ENCODE results near the gene SLC8A2.
"Not testable (repeated sequence)": the region's sequence is repeated elsewhere in the genome, so short reads cannot be mapped to it uniquely, and the experiment has no call there.

Gene SLC8A2

GRCh38 chr19:47402504-47402903, 69.2 kb downstream of the SLC8A2 start:
- H3K4me3 ChIP-seq (ENCODE audit: low read depth, low read length) = no peak overlapping the region
- no peak for DNase-seq (ENCODE audit: low read depth)
- in situ Hi-C loops (cut with HindIII; ENCODE audit: low sequenced_read_pairs) = no loop called here
- TF ChIP-seq CTCF (IDR thresholded peaks at IDR 0.05; ENCODE audit: low read depth, low read length, missing control alignments) = no peak

- no peak for DNase-seq (ENCODE audit: low read depth)
- in situ Hi-C loops (cut with HindIII; ENCODE audit: low sequenced_read_pairs) = no loop called here
- no peak overlapping the region for H3K4me3 ChIP-seq (ENCODE audit: low read depth, low read length)
- no peak for TF ChIP-seq CTCF (IDR thresholded peaks at IDR 0.05; ENCODE audit: low read depth, low read length, missing control alignments)
These were observed 72.7 kb downstream of the SLC8A2 start for GRCh38 chr19:47398707-47399597.

GRCh38 chr19:47391510-47392223, 80.0 kb downstream of the SLC8A2 start:
- in situ Hi-C loops (cut with HindIII; ENCODE audit: low sequenced_read_pairs) = no loop called here
- DNase-seq (ENCODE audit: low read depth) = peak; percentile 36
- H3K4me3 ChIP-seq (ENCODE audit: low read depth, low read length) = no peak overlapping the region
- TF ChIP-seq CTCF (IDR thresholded peaks at IDR 0.05; ENCODE audit: low read depth, low read length, missing control alignments) = peak; percentile 92

- no peak for DNase-seq (ENCODE audit: low read depth)
- no peak for TF ChIP-seq CTCF (IDR thresholded peaks at IDR 0.05; ENCODE audit: low read depth, low read length, missing control alignments)
- no peak overlapping the region for H3K4me3 ChIP-seq (ENCODE audit: low read depth, low read length)
- in situ Hi-C loops (cut with HindIII; ENCODE audit: low sequenced_read_pairs) = no loop called here
These were observed 80.9 kb downstream of the SLC8A2 start for GRCh38 chr19:47390533-47391488.

GRCh38 chr19:47389150-47389556, 82.5 kb downstream of the SLC8A2 start:
- no peak overlapping the region for H3K4me3 ChIP-seq (ENCODE audit: low read depth, low read length)
- no peak for DNase-seq (ENCODE audit: low read depth)
- TF ChIP-seq CTCF (IDR thresholded peaks at IDR 0.05; ENCODE audit: low read depth, low read length, missing control alignments) = no peak
- in situ Hi-C loops (cut with HindIII; ENCODE audit: low sequenced_read_pairs) = no loop called here

GRCh38 chr19:47388721-47389120, 83.0 kb downstream of the SLC8A2 start:
- in situ Hi-C loops (cut with HindIII; ENCODE audit: low sequenced_read_pairs); DNase-seq (ENCODE audit: low read depth): not testable (repeated sequence)

GRCh38 chr19:47387623-47388022, 84.1 kb downstream of the SLC8A2 start:
- in situ Hi-C loops (cut with HindIII; ENCODE audit: low sequenced_read_pairs); H3K4me3 ChIP-seq (ENCODE audit: low read depth, low read length); DNase-seq (ENCODE audit: low read depth): not testable (repeated sequence)

More at GRCh38 chr19:47388721-47389120, 83.0 kb downstream of the SLC8A2 start:
- H3K4me3 ChIP-seq (ENCODE audit: low read depth, low read length) = not testable (repeated sequence)

- H3K4me3 ChIP-seq (ENCODE audit: low read depth, low read length); in situ Hi-C loops (cut with HindIII; ENCODE audit: low sequenced_read_pairs); DNase-seq (ENCODE audit: low read depth): not testable (repeated sequence)
These were observed 85.1 kb downstream of the SLC8A2 start for GRCh38 chr19:47386582-47386981.

- DNase-seq (ENCODE audit: low read depth); H3K4me3 ChIP-seq (ENCODE audit: low read depth, low read length); in situ Hi-C loops (cut with HindIII; ENCODE audit: low sequenced_read_pairs): not testable (repeated sequence)
These were observed 87.2 kb downstream of the SLC8A2 start for GRCh38 chr19:47384533-47384932.

GRCh38 chr19:47383890-47384289, 87.8 kb downstream of the SLC8A2 start:
- DNase-seq (ENCODE audit: low read depth); in situ Hi-C loops (cut with HindIII; ENCODE audit: low sequenced_read_pairs); H3K4me3 ChIP-seq (ENCODE audit: low read depth, low read length): not testable (repeated sequence)
